Esophagus mucosa (tissue), 1 donor: ENCODE measurements around the gene GEMIN4. TPM values are rescaled to one million over a fixed set of nuclear protein-coding genes. Genes with fewer than 3 reads are reported as not detected.
"Not testable (repeated sequence)": the region's sequence is repeated elsewhere in the genome, so short reads cannot be mapped to it uniquely, and the experiment has no call there.

Experiments
- ATAC-seq: fragments of 200-7000 bp; cut with Tn5 transposase; one replicate; pipeline ENCODE4 v1.9.1; 2020
- total RNA-seq: library from RNA; stranded (reverse); gene quantifications from one replicate; pipeline ENCODE4 v1.2.4, GENCODE V29; 2023
- donor health status: DM: yes; HTN: yes; CAD: no.

Gene GEMIN4
- total RNA-seq, 1 donor from 2014 or later: 20.1 TPM

DNA sequence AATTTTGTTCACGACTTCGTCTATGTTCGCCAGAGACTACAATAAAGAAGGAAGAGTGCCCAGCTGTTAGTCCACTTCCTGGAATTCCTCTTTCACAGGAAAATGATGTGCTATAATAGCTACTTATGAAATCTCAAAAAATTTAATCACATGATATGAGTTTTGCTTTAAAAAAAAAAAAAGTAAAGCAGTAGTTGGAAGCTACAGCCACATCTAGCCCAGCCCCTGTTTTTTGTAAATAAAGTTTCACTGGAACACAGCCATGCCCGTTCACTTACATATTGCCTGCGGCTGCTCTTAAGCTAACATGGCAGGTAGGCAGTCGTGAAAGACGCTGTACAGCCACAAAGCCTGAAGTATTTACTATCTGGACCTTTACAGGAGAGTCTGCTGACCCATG, 52.7 kb downstream of the GEMIN4 start:
- no peak for ATAC-seq

- ATAC-seq: not testable (repeated sequence)
Observed at GRCh38 chr17:698096-698495, 54.0 kb downstream of the GEMIN4 start.

GRCh38 chr17:697682-698081, 54.4 kb downstream of the GEMIN4 start:
- no peak for ATAC-seq

GRCh38 chr17:696369-696768, 55.7 kb downstream of the GEMIN4 start:
- ATAC-seq: no peak

Other genes starting within 250 kb of the GEMIN4 start
- gene VPS53, start 37.4 kb downstream of the GEMIN4 start, total RNA-seq: 58.3 TPM
- 29.6 TPM for gene TLCD3A, start 19.7 kb downstream of the GEMIN4 start, total RNA-seq
- 48.8 TPM for gene GLOD4, start 30.0 kb upstream of the GEMIN4 start, total RNA-seq
- 12.6 TPM for gene MRM3, start 30.1 kb upstream of the GEMIN4 start, total RNA-seq
- gene NXN, start 227.5 kb upstream of the GEMIN4 start, total RNA-seq: 30.8 TPM
- gene TIMM22, start 244.9 kb upstream of the GEMIN4 start, total RNA-seq: 9.4 TPM